ENCODE results near the gene USP32.

DNA sequence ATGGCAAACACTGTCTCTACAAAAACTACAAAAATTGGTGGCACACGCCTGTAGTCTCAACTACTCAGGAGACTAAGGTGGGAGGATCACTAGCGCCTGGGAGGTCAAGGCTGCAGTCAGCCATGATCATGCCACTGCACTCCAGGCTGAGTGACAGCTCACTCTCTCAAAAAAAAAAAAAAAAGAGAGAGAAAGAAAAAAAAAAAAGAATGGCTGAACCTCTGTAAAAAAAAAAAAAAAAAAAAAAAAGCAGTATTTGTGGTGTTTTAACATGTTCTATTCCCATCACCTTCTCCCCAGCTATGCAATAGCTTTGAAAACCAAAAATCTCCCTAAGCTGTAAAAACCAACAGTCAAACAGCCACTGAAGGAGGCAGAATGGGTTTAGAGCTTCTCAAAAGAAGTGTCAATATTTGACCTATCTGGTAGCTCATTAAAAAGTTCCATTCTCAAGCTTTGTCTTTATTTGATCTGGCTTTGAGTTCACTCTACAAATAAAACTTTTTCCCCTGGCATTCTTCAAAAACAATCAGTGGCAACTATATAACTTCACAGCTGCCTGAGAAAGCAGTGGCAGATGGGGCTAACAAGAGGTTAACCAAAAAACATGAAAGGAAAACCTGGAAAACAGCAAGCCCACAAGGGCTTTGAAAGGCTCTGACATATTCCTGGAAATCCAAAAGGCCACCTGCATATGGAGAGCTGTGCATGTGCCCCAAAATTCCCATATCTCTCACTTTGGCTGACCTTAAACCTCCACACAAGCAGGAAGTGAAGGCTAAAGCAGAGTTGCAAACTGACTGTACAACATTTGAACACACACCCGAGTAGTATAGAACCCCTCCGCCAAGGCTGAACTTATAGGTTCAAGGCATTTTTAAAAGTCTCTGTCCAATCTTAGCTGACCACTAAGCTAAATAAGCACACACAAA is 36.0 kb downstream of the USP32 start:
- TF ChIP-seq, protein P1, sequence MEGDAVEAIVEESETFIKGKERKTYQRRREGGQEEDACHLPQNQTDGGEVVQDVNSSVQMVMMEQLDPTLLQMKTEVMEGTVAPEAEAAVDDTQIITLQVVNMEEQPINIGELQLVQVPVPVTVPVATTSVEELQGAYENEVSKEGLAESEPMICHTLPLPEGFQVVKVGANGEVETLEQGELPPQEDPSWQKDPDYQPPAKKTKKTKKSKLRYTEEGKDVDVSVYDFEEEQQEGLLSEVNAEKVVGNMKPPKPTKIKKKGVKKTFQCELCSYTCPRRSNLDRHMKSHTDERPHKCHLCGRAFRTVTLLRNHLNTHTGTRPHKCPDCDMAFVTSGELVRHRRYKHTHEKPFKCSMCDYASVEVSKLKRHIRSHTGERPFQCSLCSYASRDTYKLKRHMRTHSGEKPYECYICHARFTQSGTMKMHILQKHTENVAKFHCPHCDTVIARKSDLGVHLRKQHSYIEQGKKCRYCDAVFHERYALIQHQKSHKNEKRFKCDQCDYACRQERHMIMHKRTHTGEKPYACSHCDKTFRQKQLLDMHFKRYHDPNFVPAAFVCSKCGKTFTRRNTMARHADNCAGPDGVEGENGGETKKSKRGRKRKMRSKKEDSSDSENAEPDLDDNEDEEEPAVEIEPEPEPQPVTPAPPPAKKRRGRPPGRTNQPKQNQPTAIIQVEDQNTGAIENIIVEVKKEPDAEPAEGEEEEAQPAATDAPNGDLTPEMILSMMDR (IDR thresholded peaks at IDR 0.05): no peak
- TF ChIP-seq POLR2AphosphoS5 (IDR thresholded peaks at IDR 0.05) (no peak), POLR2A (IDR thresholded peaks at IDR 0.05) (no peak)
